ENCODE results near the gene RHOT2.

Gene RHOT2

GRCh38 chr16:632486-633335, 35.2 kb upstream of the RHOT2 start:
- no peak for DNase-seq (ENCODE audit: low spot score)

- no peak for DNase-seq (ENCODE audit: low spot score)
Measured at GRCh38 chr16:633336-634050, 34.4 kb upstream of the RHOT2 start.

GRCh38 chr16:634051-634670, 33.8 kb upstream of the RHOT2 start:
- no peak for DNase-seq (ENCODE audit: low spot score)

- DNase-seq (ENCODE audit: low spot score): no peak
Measured at GRCh38 chr16:634996-635395, 32.9 kb upstream of the RHOT2 start.

- DNase-seq (ENCODE audit: low spot score): no peak
Measured at GRCh38 chr16:635573-636205, 32.2 kb upstream of the RHOT2 start.

- peak; percentile 93 for DNase-seq (ENCODE audit: low spot score)
Measured at GRCh38 chr16:636206-637080, 31.5 kb upstream of the RHOT2 start, which contains the start of gene METTL26. Gene METTL26 (minus strand): TSS chr16:636305. CDS start chr16:636290, 15 bp downstream.

- peak; percentile 97 for DNase-seq (ENCODE audit: low spot score)
Measured at GRCh38 chr16:637081-638018, 30.6 kb upstream of the RHOT2 start.

GRCh38 chr16:638034-638543, 29.8 kb upstream of the RHOT2 start:
- no peak for DNase-seq (ENCODE audit: low spot score)

- no peak for DNase-seq (ENCODE audit: low spot score)
Measured at GRCh38 chr16:638836-639235, 29.1 kb upstream of the RHOT2 start.

- no peak for DNase-seq (ENCODE audit: low spot score)
Measured at GRCh38 chr16:640614-641013, 27.3 kb upstream of the RHOT2 start.

- DNase-seq (ENCODE audit: low spot score): peak; percentile 90
Measured at GRCh38 chr16:641326-642188, 26.4 kb upstream of the RHOT2 start, which contains the start of gene MCRIP2. Gene MCRIP2 (plus strand): TSS chr16:641828. CDS start chr16:641992, 164 bp downstream.

GRCh38 chr16:642189-643049, 25.5 kb upstream of the RHOT2 start:
- peak; percentile 62 for DNase-seq (ENCODE audit: low spot score)

GRCh38 chr16:643050-643368, 24.9 kb upstream of the RHOT2 start:
- no peak for DNase-seq (ENCODE audit: low spot score)

GRCh38 chr16:644556-644955, 23.4 kb upstream of the RHOT2 start:
- DNase-seq (ENCODE audit: low spot score): no peak

GRCh38 chr16:645852-646678, 21.9 kb upstream of the RHOT2 start:
- no peak for DNase-seq (ENCODE audit: low spot score)

- DNase-seq (ENCODE audit: low spot score): no peak
Measured at GRCh38 chr16:646679-647172, 21.2 kb upstream of the RHOT2 start.
